Erythroblast (primary cell): Measurements from ENCODE around the gene SYNPO2.

Source experiments
- GATA1 ChIP-seq: IDR thresholded peaks from 2 replicates; pipeline ENCODE4 v1.6.1; 2011; ENCODE audit warnings: low read depth, mild to moderate bottlenecking, control low read depth, low read length, moderate library complexity
- POLR2A ChIP-seq: IDR thresholded peaks from 2 replicates; pipeline ENCODE4 v1.6.1; 2011; ENCODE audit warnings: mild to moderate bottlenecking, low read length

- TF ChIP-seq POLR2A, result no peak
- TF ChIP-seq GATA1, result no peak
These were observed 145.8 kb downstream of the SYNPO2 start for GRCh38 chr4:119034276-119035008.
